K562 (cell line): ENCODE measurements around the gene TACC3. TPM values are rescaled to one million over a fixed set of nuclear protein-coding genes. Genes with fewer than 3 reads are reported as not detected.

Source experiments
- CC2D1A ChIP-seq: fragments of 450-650 bp; IDR thresholded peaks from 2 replicates; pipeline ENCODE4 v1.6.1; 2017; ENCODE audit warnings: mild to moderate bottlenecking
- DDX20 ChIP-seq: fragments of 450-650 bp; IDR thresholded peaks from 2 replicates; pipeline ENCODE4 v1.6.1; 2016; ENCODE audit warnings: missing genetic modification characterization, low read depth, mild to moderate bottlenecking, missing compliant biosample characterization, moderate library complexity
- ETV1 ChIP-seq: fragments of 450-650 bp; conservative IDR thresholded peaks from 2 replicates; pipeline ENCODE4 v1.6.1; 2016; ENCODE audit warnings: missing genetic modification characterization, control low read depth, low read depth, missing compliant biosample characterization
- ETV5 ChIP-seq: sonication (generic); formaldehyde crosslinking; IDR thresholded peaks from 2 replicates; pipeline ENCODE4 v1.4.0; 2020; ENCODE audit warnings: low read depth, mild to moderate bottlenecking, missing genetic modification reagents
- GATA2 ChIP-seq: sonication (generic); formaldehyde crosslinking; IDR thresholded peaks from 2 replicates; pipeline ENCODE4 v1.4.0; 2020; ENCODE audit warnings: mild to moderate bottlenecking, missing genetic modification reagents
- HDAC2 ChIP-seq: fragments of 450-650 bp; IDR thresholded peaks from 2 replicates; pipeline ENCODE4 v1.6.1; 2016; ENCODE audit warnings: mild to moderate bottlenecking
- HMGN3 ChIP-seq: IDR thresholded peaks from 2 replicates; pipeline ENCODE4 v1.6.1; 2011; ENCODE audit warnings: borderline replicate concordance, low read depth, mild to moderate bottlenecking, mixed read lengths, low read length; ENCODE audit not compliant: insufficient read length; ENCODE audit errors: extremely low read depth
- KAT2B ChIP-seq: IDR thresholded peaks from one replicate; pipeline ENCODE4 v1.6.1; 2012; ENCODE audit warnings: low read depth, mild to moderate bottlenecking, control low read depth, inconsistent platforms, low read length, moderate library complexity
- MTA1 ChIP-seq: fragments of 450-650 bp; IDR thresholded peaks from 2 replicates; pipeline ENCODE4 v1.6.1; 2017; ENCODE audit warnings: borderline replicate concordance
- NR4A1 ChIP-seq, 2 experiments: fragments of 250-450 bp in 1 of 2; fragments of 450-650 bp in 1 of 2; sonication (Bioruptor Pico) in 1 of 2; IDR thresholded peaks; 2 replicates each; pipeline versions ENCODE4 v1.4.0 to v1.6.1; 2016 to 2020; ENCODE audit warnings: mild to moderate bottlenecking in 2 of 2, missing compliant biosample characterization in 1 of 2, missing genetic modification characterization in 1 of 2, moderate library complexity in 1 of 2
- NUFIP1 ChIP-seq: fragments of 450-650 bp; IDR thresholded peaks from 2 replicates; pipeline ENCODE4 v1.6.1; 2018; ENCODE audit not compliant: partially characterized antibody
- PTRF ChIP-seq: fragments of 450-650 bp; IDR thresholded peaks from 2 replicates; pipeline ENCODE4 v1.6.1; 2016; ENCODE audit warnings: mild to moderate bottlenecking, missing genetic modification characterization, missing compliant biosample characterization
- RBM25 ChIP-seq: fragments of 200-400 bp; formaldehyde crosslinking; IDR thresholded peaks from 2 replicates; pipeline ENCODE4 v1.6.1; 2018; ENCODE audit warnings: low read length, low read depth, moderate library complexity; ENCODE audit not compliant: severe bottlenecking
- SAFB ChIP-seq: fragments of 200-400 bp; formaldehyde crosslinking; IDR thresholded peaks from 2 replicates; pipeline ENCODE4 v1.6.1; 2017; ENCODE audit warnings: low read depth, low read length, borderline replicate concordance
- SREBF2 ChIP-seq: sonication (generic); formaldehyde crosslinking; IDR thresholded peaks from 2 replicates; pipeline ENCODE4 v1.4.0; 2020; ENCODE audit warnings: mild to moderate bottlenecking, missing genetic modification reagents
- SRSF1 ChIP-seq: fragments of 200-400 bp; formaldehyde crosslinking; IDR thresholded peaks from 2 replicates; pipeline ENCODE4 v1.6.1; 2017; ENCODE audit warnings: mild to moderate bottlenecking, low read depth, low read length, moderate library complexity
- TCF7L2 ChIP-seq: fragments of 150-350 bp; IDR thresholded peaks from 2 replicates; pipeline ENCODE4 v1.6.1; 2016; ENCODE audit warnings: low read depth, mild to moderate bottlenecking, low read length, moderate library complexity
- THRB ChIP-seq: fragments of 450-650 bp; formaldehyde crosslinking; conservative IDR thresholded peaks from 2 replicates; pipeline ENCODE4 v1.4.0; 2022; ENCODE audit warnings: mild to moderate bottlenecking, missing genetic modification characterization
- ZBTB7A ChIP-seq: IDR thresholded peaks from 2 replicates; pipeline ENCODE4 v1.6.1; 2011; ENCODE audit warnings: low read depth, mild to moderate bottlenecking, low read length, moderate library complexity, borderline replicate concordance; ENCODE audit not compliant: control insufficient read depth
- ZFX ChIP-seq: sonication (generic); formaldehyde crosslinking; IDR thresholded peaks from 2 replicates; pipeline ENCODE4 v1.8.0; 2022; ENCODE audit warnings: mild to moderate bottlenecking, missing genetic modification reagents, moderate library complexity
- ZZZ3 ChIP-seq: fragments of 450-650 bp; IDR thresholded peaks from 2 replicates; pipeline ENCODE4 v1.6.1; 2016; ENCODE audit warnings: antibody characterized with exemption, mild to moderate bottlenecking, moderate library complexity
- polyA plus RNA-seq, 8 experiments: library from polyadenylated mRNA; depleted of rRNA in 4 of 8; stranded (reverse) in 5 of 8; unstranded in 3 of 8; fragments of >200 nt; fragmentation: Nextera tagmentation in 2 of 8; fragmentation: Illumina TruSeq in 1 of 8; extraction: Ambion mirVana in 2 of 8; extraction: Trizol in 1 of 8; gene quantifications; 2 replicates each; pipeline versions ENCODE4 v1.2.1 to v1.2.3, GENCODE V29; 2011 to 2014; ENCODE audit warnings: inconsistent platforms in 1 of 8, missing spikeins in 1 of 8
- total RNA-seq, 7 experiments: library from RNA; depleted of rRNA in 6 of 7; stranded (reverse); fragments of >200 nt in 6 of 7; fragmentation: Illumina TruSeq in 2 of 7; extraction: Trizol in 2 of 7; gene quantifications; 2 replicates each; pipeline versions ENCODE4 v1.2.1 to v1.2.3, GENCODE V29; 2011 to 2021; ENCODE audit warnings: low replicate concordance in 1 of 7
- TF ChIP-seq, protein P1 (sequence below): fragments of 450-650 bp; IDR thresholded peaks from 2 replicates; pipeline ENCODE4 v1.6.1; 2018; ENCODE audit not compliant: partially characterized antibody

TACC3 gene
- total and polyA plus RNA-seq, 9 of the 15 experiments (the other 6 are each of a cell fraction or from before 2014, with no cell fraction given): 1.9 to 122 (median 55.6) TPM

GRCh38 chr4:1712216-1713002, 8.9 kb upstream of the TACC3 start, which contains the start of gene SLBP (continued):
- TF ChIP-seq SREBF2 (CRISPR knock-in tag): no peak
- peak; percentile 94 for TF ChIP-seq RBM25
- TF ChIP-seq, protein P1, sequence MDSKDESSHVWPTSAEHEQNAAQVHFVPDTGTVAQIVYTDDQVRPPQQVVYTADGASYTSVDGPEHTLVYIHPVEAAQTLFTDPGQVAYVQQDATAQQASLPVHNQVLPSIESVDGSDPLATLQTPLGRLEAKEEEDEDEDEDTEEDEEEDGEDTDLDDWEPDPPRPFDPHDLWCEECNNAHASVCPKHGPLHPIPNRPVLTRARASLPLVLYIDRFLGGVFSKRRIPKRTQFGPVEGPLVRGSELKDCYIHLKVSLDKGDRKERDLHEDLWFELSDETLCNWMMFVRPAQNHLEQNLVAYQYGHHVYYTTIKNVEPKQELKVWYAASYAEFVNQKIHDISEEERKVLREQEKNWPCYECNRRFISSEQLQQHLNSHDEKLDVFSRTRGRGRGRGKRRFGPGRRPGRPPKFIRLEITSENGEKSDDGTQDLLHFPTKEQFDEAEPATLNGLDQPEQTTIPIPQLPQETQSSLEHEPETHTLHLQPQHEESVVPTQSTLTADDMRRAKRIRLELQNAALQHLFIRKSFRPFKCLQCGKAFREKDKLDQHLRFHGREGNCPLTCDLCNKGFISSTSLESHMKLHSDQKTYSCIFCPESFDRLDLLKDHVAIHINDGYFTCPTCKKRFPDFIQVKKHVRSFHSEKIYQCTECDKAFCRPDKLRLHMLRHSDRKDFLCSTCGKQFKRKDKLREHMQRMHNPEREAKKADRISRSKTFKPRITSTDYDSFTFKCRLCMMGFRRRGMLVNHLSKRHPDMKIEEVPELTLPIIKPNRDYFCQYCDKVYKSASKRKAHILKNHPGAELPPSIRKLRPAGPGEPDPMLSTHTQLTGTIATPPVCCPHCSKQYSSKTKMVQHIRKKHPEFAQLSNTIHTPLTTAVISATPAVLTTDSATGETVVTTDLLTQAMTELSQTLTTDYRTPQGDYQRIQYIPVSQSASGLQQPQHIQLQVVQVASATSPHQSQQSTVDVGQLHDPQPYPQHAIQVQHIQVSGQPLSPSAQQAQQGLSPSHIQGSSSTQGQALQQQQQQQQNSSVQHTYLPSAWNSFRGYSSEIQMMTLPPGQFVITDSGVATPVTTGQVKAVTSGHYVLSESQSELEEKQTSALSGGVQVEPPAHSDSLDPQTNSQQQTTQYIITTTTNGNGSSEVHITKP: peak; percentile 99
- peak; percentile 92 for TF ChIP-seq SAFB
- TF ChIP-seq GATA2 (CRISPR knock-in tag): no peak
- TF ChIP-seq ZZZ3: peak; percentile 84; the same call in 1 of the 2 replicates
- TF ChIP-seq NUFIP1: no peak
- TF ChIP-seq HDAC2: peak; percentile 91; the same call in 1 of the 2 replicates
- TF ChIP-seq PTRF (tag): no peak
- TF ChIP-seq ETV5 (CRISPR knock-in tag): no peak
- TF ChIP-seq ZFX (CRISPR knock-in tag): peak; percentile 93
- TF ChIP-seq THRB (CRISPR knock-in tag): no peak
- TF ChIP-seq CC2D1A: no peak
- peak; percentile 85 for TF ChIP-seq TCF7L2
- TF ChIP-seq HMGN3: peak; percentile 90
- TF ChIP-seq KAT2B: no peak
- no peak for TF ChIP-seq DDX20 (tag)
- peak; percentile 69 for TF ChIP-seq ETV1 (tag)
- TF ChIP-seq NR4A1 (CRISPR knock-in tag; IDR thresholded peaks at IDR 0.05): no peak
- TF ChIP-seq NR4A1 (tag; IDR thresholded peaks at IDR 0.05): no peak
- no peak for TF ChIP-seq MTA1
- no peak for TF ChIP-seq SRSF1
- TF ChIP-seq ZBTB7A: peak; percentile 22; the same call in 1 of the 2 replicates
